ENCODE measurements around the gene LCE2A. TPM values are rescaled to one million over a fixed set of nuclear protein-coding genes. Genes with fewer than 3 reads are reported as not detected.

The LCE2A gene
- total RNA-seq, 2 experiments from 2014 or later: not detected

- no TSS peak for BruUV-seq (replicated peaks)
- CTCF ChIA-PET (ENCODE audit: unreplicated experiment): no interaction called here
- H3K4me1 ChIP-seq (ENCODE audit: insufficient read depth, low read length, poor library complexity, severe bottlenecking): no peaks in the 10 kb centered on the region
- no peak for DNase-seq (ENCODE audit: low spot score)
- H3K36me3 ChIP-seq (ENCODE audit: insufficient read depth, low read length): no peaks in the 10 kb centered on the region
- TF ChIP-seq CTCF (conservative IDR thresholded peaks at IDR 0.05; ENCODE audit: low read length) (no peak), EZH2phosphoT487 (IDR thresholded peaks at IDR 0.05; ENCODE audit: borderline replicate concordance, low read depth, low read length) (no peak)
- H2AFZ ChIP-seq (ENCODE audit: low read length): no peak overlapping the region
- H3K4me2 ChIP-seq (ENCODE audit: low read length): no peak overlapping the region
- H3K9me3 ChIP-seq (ENCODE audit: low read length): no peaks in the 10 kb centered on the region
- no peaks in the 10 kb centered on the region for H4K20me1 ChIP-seq (ENCODE audit: insufficient read depth, low read length)
- H3K4me3 ChIP-seq (ENCODE audit: low read depth, low read length, poor library complexity, severe bottlenecking): no peak overlapping the region
- H3K79me2 ChIP-seq (ENCODE audit: insufficient read depth, low read depth, low read length): no peaks in the 10 kb centered on the region
- intact Hi-C loops (cut with micrococcal nuclease; ENCODE audit: unreplicated experiment): no loop called here
- POLR2A ChIA-PET: no interaction called here
- no peaks in the 10 kb centered on the region for H3K9me2 ChIP-seq (ENCODE audit: insufficient read depth, low read length)
- H3K27ac ChIP-seq (ENCODE audit: low read depth, low read length, poor library complexity, severe bottlenecking): no peak overlapping the region
Observed at GRCh38 chr1:152743371-152744145, 45.4 kb downstream of the LCE2A start.

GRCh38 chr1:152745289-152745704, 47.2 kb downstream of the LCE2A start:
- Histone ChIP-seq H3K9me3 (ENCODE audit: low read length) (no peaks in the 10 kb centered on the region), H3K36me3 (ENCODE audit: insufficient read depth, low read length) (no peaks in the 10 kb centered on the region), H3K4me2 (ENCODE audit: low read length) (no peak overlapping the region), H4K20me1 (ENCODE audit: insufficient read depth, low read length) (no peaks in the 10 kb centered on the region), H3K9me2 (ENCODE audit: insufficient read depth, low read length) (no peaks in the 10 kb centered on the region), H3K79me2 (ENCODE audit: insufficient read depth, low read depth, low read length) (no peaks in the 10 kb centered on the region), H3K4me3 (ENCODE audit: low read depth, low read length, poor library complexity, severe bottlenecking) (no peak overlapping the region), H3K27ac (ENCODE audit: low read depth, low read length, poor library complexity, severe bottlenecking) (no peak overlapping the region), H3K4me1 (ENCODE audit: insufficient read depth, low read length, poor library complexity, severe bottlenecking) (no peaks in the 10 kb centered on the region), H2AFZ (ENCODE audit: low read length) (no peak overlapping the region)
- BruUV-seq (replicated peaks): no TSS peak
- TF ChIP-seq EZH2phosphoT487 (IDR thresholded peaks at IDR 0.05; ENCODE audit: borderline replicate concordance, low read depth, low read length) (no peak), CTCF (conservative IDR thresholded peaks at IDR 0.05; ENCODE audit: low read length) (peak; percentile 64)
- intact Hi-C loops (cut with micrococcal nuclease; ENCODE audit: unreplicated experiment): no loop called here
- CTCF ChIA-PET (ENCODE audit: unreplicated experiment): no interaction called here
- DNase-seq (ENCODE audit: low spot score): peak; percentile 2
- POLR2A ChIA-PET: no interaction called here

GRCh38 chr1:152745765-152746444, 47.8 kb downstream of the LCE2A start:
- ChIA-PET CTCF (ENCODE audit: unreplicated experiment) (no interaction called here), POLR2A (no interaction called here)
- H3K79me2 ChIP-seq (ENCODE audit: insufficient read depth, low read depth, low read length): no peaks in the 10 kb centered on the region
- no peak for DNase-seq (ENCODE audit: low spot score)
- no peaks in the 10 kb centered on the region for H3K4me1 ChIP-seq (ENCODE audit: insufficient read depth, low read length, poor library complexity, severe bottlenecking)
- no peak overlapping the region for H3K27ac ChIP-seq (ENCODE audit: low read depth, low read length, poor library complexity, severe bottlenecking)
- H2AFZ ChIP-seq (ENCODE audit: low read length): no peak overlapping the region
- intact Hi-C loops (cut with micrococcal nuclease; ENCODE audit: unreplicated experiment): no loop called here
- no peaks in the 10 kb centered on the region for H3K9me3 ChIP-seq (ENCODE audit: low read length)
- H3K36me3 ChIP-seq (ENCODE audit: insufficient read depth, low read length): no peaks in the 10 kb centered on the region
- no peak overlapping the region for H3K4me2 ChIP-seq (ENCODE audit: low read length)
- H3K9me2 ChIP-seq (ENCODE audit: insufficient read depth, low read length): no peaks in the 10 kb centered on the region
- no peak for TF ChIP-seq EZH2phosphoT487 (IDR thresholded peaks at IDR 0.05; ENCODE audit: borderline replicate concordance, low read depth, low read length)
- no peak for TF ChIP-seq CTCF (conservative IDR thresholded peaks at IDR 0.05; ENCODE audit: low read length)
- H4K20me1 ChIP-seq (ENCODE audit: insufficient read depth, low read length): no peaks in the 10 kb centered on the region
- H3K4me3 ChIP-seq (ENCODE audit: low read depth, low read length, poor library complexity, severe bottlenecking): no peak overlapping the region
- BruUV-seq (replicated peaks): no TSS peak

All from OCI-LY7 (cell line).